CD1c-positive myeloid dendritic cell (primary cell): Measurements from ENCODE around the gene GPR152.
"Not testable (repeated sequence)": the region's sequence is repeated elsewhere in the genome, so short reads cannot be mapped to it uniquely, and the experiment has no call there.

Experiments used
- DNase-seq: peaks from one replicate; pipeline ENCODE4 v3.0.0-alpha.2; 2016; ENCODE audit errors: extremely low spot score

The GPR152 gene

GRCh38 chr11:67409261-67409666, 43.3 kb downstream of the GPR152 start:
- DNase-seq, result no peak

DNA sequence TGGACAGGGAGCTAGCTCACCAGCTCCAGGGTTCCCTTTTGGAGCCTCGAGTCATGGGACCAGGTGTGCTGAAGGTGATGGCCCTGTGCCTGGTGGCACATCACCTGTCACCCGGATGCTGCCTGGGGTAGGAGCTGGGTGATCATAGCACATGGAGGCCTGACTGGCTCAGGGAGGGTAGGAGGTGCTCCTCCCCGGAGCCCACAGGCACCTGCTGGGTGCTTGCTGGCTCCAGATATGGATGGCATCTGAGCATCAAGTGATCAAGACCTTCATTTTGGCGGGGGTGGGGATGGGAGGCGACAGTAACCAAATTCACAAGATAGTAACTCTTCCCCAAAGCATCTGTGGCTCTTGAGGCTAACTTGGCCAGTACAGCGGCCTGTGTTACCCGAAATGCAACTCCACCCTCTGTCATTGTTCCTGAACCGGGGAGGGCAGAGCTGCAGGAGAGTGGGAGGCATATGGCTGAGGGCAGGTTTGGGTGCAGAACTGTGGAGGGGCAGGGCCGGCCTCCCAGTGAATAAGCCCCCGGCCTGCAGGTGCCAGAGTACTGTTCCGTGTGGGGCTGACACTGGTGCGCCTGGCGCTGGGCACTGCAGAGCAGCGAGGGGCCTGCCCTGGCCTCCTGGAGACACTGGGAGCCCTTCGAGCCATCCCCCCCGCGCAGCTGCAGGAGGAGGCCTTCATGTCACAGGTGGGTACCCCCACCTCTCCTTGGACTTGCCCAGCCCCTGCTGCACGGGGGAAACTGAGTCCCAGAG, 43.9 kb downstream of the GPR152 start:
- no peak for DNase-seq

GRCh38 chr11:67407688-67408163, 44.8 kb downstream of the GPR152 start:
- DNase-seq, result no peak

DNA sequence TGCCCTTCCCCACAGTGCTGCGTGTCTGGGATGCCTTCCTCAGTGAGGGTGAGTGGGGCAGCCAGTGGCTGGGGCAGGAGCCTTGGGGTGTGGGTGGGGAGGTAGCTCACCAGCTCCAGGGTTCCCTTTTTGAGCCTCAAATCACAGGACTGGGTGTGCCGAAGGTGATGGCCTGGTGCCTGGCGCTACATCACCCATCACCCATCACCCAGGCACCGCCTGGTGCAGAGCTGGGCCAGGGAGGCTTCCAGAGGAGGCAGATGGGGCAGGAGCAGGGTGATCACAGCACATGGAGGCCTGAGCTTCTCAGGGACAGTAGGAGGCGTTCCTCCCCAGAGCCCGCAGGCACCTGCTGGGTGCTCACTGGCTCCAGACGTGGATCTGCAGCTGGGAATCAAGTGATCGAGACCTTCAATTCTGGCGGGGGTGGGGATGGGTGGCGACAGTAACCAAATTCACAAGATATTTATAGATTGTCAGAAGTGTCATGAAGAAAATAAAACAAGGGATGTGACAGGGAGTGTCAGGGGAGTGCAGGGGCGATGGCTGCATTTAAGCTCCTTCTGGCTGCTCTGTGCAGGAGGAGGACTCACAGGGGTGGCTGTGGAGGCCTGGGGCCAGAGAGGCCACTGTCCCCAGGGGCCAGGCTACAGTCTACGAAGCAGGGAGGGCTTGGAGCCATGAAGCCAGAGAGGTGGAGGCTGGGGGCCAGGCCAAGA, 45.4 kb downstream of the GPR152 start:
- peak; percentile 36 for DNase-seq

DNA sequence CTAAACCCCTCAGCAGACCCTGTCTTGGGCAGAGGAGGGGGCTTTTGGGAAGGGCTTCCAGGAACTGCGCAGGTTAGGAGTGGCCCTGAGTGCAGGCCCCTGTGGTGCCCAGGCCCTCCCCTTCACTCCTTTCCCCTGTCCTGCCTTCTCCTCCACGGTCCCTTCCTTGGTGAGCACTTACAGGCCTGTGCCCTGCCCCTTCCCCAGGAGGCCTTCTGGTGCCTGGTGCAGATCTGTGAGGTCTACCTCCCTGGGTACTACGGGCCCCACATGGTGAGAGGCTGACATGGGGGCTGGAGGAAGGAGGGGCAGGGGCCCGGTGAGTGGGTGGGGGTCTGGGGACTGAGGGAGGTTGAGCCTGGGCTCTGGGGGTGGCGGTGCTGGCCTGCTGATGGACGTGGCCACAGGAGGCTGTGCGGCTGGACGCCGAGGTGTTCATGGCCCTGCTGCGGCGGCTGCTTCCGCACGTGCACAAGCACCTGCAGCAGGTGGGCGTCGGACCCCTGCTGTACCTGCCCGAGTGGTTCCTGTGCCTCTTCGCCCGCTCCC, 46.0 kb downstream of the GPR152 start:
- no peak for DNase-seq

DNA sequence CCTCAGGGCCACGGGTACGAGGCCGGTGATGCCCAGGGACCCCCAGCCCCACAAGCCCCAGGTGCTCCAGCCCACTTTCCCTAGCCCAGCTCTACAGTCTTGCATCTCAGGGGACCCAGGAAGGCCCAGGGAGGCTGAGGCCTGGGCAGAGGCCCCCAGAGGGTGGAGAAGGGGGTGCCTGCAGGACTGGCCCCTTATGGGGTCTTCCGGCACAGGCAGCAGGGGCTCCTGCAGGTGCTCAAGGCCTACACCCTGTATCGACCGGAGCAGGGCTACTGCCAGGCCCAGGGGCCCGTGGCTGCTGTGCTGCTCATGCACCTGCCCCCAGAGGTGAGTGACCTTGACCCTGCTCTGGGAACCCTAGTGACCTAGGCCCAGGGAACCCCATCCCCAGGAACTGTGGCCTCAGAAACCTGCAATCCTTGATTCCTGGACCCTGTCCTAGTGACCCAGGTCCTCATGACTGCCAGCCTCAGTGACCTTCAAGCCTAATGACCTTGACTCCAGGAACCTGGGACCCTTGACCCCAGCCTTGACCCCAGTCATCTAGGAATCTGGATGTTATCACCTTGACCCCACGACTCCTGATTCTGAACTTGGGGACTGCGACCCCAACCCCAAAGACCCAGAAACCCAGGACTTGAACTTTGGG, 46.7 kb downstream of the GPR152 start:
- no peak for DNase-seq

DNA sequence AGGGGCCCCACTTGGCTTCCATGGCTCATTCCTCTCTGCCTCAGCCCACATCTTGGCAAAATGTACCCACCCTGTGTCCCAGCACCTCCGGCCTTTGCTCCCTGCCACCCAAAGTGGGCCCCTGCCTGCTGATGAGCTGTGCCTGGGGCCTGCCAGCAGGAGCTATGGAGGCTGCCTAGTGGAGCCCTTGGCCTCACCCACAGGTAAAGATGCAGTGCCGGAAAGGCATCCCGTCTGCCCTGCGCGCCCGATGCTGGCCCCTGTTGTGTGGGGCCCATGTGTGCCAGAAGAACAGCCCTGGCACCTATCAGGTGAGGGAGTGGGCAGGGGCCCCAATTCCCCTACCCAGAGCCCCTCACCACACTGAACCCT, 47.3 kb downstream of the GPR152 start:
- no peak for DNase-seq

- DNase-seq, result peak; percentile 86
Observed at GRCh38 chr11:67404515-67405195, 47.9 kb downstream of the GPR152 start.

- not testable (repeated sequence) for DNase-seq
Observed at GRCh38 chr11:67403085-67403484, 49.4 kb downstream of the GPR152 start.

- DNase-seq, result not testable (repeated sequence)
Observed at GRCh38 chr11:67402192-67402839, 50.2 kb downstream of the GPR152 start.

DNA sequence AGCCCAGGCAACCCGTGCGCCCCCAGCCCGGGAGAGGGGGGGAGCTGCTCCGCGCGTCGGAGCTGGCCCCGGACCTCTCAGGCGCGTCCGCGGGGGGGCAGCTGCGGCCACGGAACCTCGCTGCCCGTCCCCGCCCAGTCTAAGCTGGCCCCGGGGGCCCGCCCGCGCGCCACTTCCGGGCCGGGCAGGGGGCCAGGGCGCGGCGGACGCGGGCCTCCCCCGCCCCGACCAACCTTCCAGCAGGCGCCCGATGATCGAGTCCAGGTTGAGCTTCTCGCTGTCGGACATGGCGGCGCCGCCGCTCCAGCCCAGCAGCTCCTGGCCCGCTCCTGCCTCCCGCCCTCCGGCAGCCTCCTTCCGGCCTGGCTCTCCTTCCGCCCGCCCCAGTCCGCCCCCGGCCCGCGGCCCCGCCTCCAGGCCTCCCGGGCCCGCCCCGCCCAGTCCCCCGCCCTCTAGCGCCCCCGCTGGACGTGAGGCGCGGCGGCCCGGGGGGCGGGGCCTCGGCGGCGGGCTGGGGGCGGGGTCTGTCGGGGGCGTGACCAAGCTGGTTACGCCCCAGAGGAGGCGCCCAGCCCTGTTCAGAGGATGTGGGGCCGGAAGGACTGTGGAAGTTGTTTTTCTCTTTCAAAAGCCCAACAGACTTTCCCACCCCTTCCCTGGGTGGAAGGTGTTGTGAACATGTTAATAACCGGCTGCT, 50.9 kb downstream of the GPR152 start, which contains the start of gene PPP1CA:
Gene PPP1CA, minus strand, starts transcription at position 364 of the 697 bp plus-strand sequence. Its CDS starts 76 bp downstream, at position 288.
- DNase-seq, result peak; percentile 96
